ENCODE data around the gene GLIS1. TPM values are rescaled to one million over a fixed set of nuclear protein-coding genes. Genes with fewer than 3 reads are reported as not detected.

GLIS1 gene
- total and polyA plus RNA-seq, 12 donors, result 0.06 to 0.10 (median 0.09) TPM; not detected in 7

DNA sequence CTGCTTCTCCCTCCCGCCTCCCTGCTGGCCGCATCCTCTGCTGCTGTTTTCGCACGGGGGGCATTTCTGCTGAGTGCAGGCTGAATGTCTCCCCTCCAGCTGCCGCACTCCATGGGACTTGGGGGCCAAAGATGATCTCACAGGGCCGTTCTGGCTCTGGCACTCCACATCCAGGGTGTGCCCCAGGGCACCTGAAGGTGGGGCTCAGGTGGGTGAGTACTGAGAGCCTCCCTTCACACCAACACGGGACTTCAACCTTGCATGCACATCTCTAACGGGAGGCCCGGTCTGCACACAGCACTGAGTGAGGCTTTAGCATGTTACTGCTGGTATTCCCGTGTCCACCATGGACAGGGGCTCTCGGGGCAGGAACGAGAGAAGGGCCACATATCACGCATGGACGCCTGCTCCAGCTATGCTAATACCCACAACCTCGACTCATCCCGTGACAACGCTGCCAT is 190.9 kb downstream of the GLIS1 start:
- H3K9me3 ChIP-seq, result no peaks in the 10 kb centered on the region
- peaks cover 0 to 7% (median 0%) of the 10 kb centered on the region in 9 donors for H3K4me1 ChIP-seq
- no peak overlapping the region for H3K4me3 ChIP-seq
- TF ChIP-seq CTCF (IDR thresholded peaks at IDR 0.05), result no peak
- no peak for ATAC-seq
- no peak for DNase-seq
- no peaks in the 10 kb centered on the region for H3K36me3 ChIP-seq
- intact Hi-C loops (cut with DNase I), result no loop called here
- peaks cover 0 to 24% (median 8%) of the 10 kb centered on the region in 7 donors for H3K27me3 ChIP-seq
- H3K27ac ChIP-seq, result no peak overlapping the region
- 89% methylated on average over 17 of the region's 17 CpGs for WGBS, 2 donors

DNA sequence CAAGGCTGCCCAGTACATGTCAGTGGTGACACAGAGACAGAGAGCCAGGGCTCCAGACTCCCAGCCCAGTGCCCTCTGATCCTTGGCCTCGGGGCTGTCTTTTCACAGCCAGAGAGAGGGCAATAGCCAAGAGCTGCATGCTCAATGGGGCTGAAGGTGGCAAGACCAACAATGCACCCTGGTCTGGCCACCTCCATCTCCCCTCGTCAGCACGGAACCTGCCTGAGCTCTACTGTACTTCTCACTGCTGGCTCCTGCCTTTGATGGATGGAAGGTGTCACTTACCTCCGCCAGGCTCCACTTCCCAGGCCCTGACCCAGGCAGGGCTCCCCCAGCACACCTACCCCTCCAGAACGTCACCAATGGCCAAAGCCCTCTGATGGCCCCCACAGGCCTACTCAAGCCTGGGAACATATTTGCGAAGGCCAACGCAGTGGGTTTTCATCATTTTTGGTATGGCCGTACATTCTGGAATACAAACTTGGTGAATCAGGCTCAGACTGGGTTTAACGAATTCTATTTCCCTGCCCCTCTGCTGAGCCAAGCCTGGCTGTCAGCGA is 191.7 kb downstream of the GLIS1 start:
- 80 to 83% methylated on average over 10 of the region's 10 CpGs for WGBS, 2 donors
- DNase-seq, result no peak
- Histone ChIP-seq H3K27me3 (peaks cover 0 to 29% (median 8%) of the 10 kb centered on the region in 7 donors), H3K36me3 (no peaks in the 10 kb centered on the region), H3K4me3 (no peak overlapping the region), H3K4me1 (peaks cover 0 to 7% (median 0%) of the 10 kb centered on the region in 9 donors), H3K9me3 (no peaks in the 10 kb centered on the region), H3K27ac (no peak overlapping the region)
- TF ChIP-seq CTCF (IDR thresholded peaks at IDR 0.05), result no peak
- no peak for ATAC-seq
- intact Hi-C loops (cut with DNase I), result no loop called here

- no peaks in the 10 kb centered on the region for H3K9me3 ChIP-seq
- no peak for TF ChIP-seq CTCF (IDR thresholded peaks at IDR 0.05)
- WGBS, 2 donors, result 79 to 81% methylated on average over 13 of the region's 13 CpGs
- peaks cover 0 to 7% (median 0%) of the 10 kb centered on the region in 9 donors for H3K4me1 ChIP-seq
- H3K27ac ChIP-seq, result no peak overlapping the region
- intact Hi-C loops (cut with DNase I), result no loop called here
- no peak for DNase-seq
- no peaks in the 10 kb centered on the region for H3K36me3 ChIP-seq
- no peak overlapping the region for H3K4me3 ChIP-seq
- ATAC-seq, result no peak
- peaks cover 0 to 35% (median 8%) of the 10 kb centered on the region in 7 donors for H3K27me3 ChIP-seq
Measured at GRCh38 chr1:53546409-53547155, 192.4 kb downstream of the GLIS1 start.

GRCh38 chr1:53545663-53546408 is 193.1 kb downstream of the GLIS1 start:
- WGBS, 2 donors, result 51 to 54% methylated on average over 17 of the region's 17 CpGs
- no peaks in the 10 kb centered on the region for H3K36me3 ChIP-seq
- no peak overlapping the region for H3K4me3 ChIP-seq
- ATAC-seq (peak in 6 of 8 donors; percentile 30 to 78 (median 58)), DNase-seq (peak in 1 of 2 donors; percentile 29)
- peaks cover 0 to 38% (median 8%) of the 10 kb centered on the region in 7 donors for H3K27me3 ChIP-seq
- H3K27ac ChIP-seq, result no peak overlapping the region
- TF ChIP-seq CTCF (IDR thresholded peaks at IDR 0.05), result no peak
- no peaks in the 10 kb centered on the region for H3K9me3 ChIP-seq
- intact Hi-C loops (cut with DNase I), result no loop called here
- H3K4me1 ChIP-seq, result peaks cover 0 to 7% (median 0%) of the 10 kb centered on the region in 9 donors
